Activated CD4-positive, alpha-beta T cell treated with anti-CD3 and anti-CD28 coated beads for 48 hours (primary cell): ENCODE data around the gene RBM6.
"Not testable (repeated sequence)": the region's sequence is repeated elsewhere in the genome, so short reads cannot be mapped to it uniquely, and the experiment has no call there.

Experiments used
- DNase-seq: peaks from one replicate; pipeline ENCODE4 v3.0.0-alpha.2; 2020

RBM6 gene

DNA sequence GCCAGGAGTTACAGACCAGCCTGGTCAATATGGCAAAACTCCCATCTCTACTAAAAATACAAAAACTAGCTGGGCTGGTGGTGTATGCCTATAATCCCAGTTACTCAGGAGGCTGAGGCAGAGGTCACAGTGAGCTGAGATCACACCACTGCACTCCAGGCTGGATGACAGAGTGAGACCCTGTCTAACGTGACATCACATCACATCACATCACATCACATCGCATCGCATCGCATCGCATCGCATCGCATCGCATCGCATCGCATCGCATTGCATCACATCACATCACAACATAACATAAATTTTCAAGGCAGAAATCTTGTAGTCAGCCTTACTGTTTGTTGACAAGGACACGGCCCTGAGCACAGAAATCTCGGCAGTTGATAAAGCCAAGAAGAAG lies 44.4 kb downstream of the RBM6 start:
- no peak for DNase-seq

DNA sequence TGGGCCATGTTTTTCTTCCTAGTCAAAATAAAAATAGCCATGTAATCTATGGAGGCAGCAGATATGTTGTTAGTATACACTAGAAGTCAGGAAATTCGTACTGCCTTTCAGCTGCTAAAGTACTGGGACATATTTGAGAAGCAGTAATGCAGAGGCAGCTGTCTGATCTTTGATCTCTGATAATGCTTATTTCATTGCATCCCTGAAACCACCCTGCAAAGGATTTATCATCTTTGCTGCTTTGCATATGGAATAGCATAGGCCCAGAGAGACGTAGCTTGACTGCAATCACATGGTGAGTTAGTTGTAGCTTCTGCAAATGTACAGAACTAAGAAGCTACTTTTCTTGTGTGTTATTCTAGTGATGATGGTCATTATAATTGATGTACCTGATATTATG lies 52.4 kb downstream of the RBM6 start:
- DNase-seq, result no peak

DNA sequence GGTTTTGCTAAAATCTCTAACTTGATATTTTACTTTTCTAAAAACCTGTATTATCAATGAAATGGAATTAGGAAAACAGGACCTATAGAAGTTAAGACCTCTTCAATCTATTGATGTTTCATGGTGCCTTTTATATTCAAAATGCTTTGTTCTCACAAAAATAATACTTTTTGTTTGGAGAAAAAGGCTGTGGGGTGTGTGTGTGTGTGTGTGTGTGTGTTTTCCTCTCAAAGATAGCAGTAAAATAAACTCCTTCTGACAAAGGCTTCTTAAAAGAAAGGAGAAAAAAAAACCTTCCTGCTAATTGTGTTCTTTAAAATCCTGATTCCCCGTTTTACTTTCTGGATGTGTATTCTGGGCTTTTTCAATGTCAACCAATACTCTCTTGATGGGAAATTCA lies 54.5 kb downstream of the RBM6 start:
- no peak for DNase-seq

DNA sequence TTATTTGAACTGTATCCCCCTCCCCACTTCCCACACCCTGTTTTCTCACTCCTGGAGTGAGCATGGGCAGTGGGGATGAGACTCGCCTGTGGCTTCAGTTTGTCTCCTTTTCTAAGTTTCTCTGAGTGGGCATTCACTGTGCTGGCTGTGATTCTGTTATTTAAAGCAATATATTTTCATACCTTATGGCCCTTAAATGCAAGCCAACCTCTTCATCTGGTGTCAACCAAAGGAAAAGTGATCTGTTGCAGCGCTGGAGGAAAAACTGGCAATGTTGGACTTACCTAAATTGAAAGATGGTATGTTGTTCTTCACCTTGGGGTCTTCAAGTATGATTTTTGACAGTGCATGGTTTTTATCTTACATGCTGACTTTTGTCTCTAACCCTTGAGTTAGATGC lies 56.1 kb downstream of the RBM6 start:
- no peak for DNase-seq

DNA sequence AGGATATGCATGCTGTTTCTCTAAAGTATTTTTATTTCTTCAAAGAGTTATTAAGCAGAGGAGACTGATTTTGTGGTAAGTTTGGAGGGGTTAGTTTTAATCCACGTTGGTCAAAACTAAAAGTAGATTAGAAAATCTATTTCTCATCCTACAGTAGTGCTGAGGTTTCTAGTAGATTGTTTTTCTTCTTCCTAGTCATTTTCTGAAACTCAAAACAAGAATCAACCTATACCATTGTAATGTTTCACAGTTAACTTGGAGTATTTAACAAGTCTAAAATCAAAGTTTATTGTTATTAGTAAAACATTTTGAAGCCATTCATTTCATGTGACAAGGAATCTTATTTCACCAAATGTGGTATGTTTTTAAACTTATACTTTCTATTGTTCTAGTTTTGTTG lies 57.9 kb downstream of the RBM6 start:
- DNase-seq, result no peak

DNA sequence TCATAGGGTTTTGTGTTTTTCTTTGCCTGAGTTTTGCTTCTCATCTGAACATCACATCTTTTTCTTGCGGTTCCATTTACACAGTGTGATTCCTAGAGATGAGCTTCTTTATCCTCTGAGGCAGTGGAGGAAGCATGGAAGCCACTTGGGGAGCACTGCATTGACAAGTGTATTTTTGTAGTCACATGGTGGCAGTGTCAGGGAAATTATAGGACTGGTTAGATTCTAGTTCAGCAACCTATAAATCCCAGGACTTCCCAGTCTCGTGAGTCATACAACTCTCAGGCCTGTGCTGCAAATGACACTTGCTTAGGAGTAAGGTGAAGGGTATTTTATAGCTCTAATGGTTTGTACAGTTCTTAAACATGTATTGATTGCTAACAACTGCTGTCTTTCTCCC lies 58.4 kb downstream of the RBM6 start:
- no peak for DNase-seq

DNA sequence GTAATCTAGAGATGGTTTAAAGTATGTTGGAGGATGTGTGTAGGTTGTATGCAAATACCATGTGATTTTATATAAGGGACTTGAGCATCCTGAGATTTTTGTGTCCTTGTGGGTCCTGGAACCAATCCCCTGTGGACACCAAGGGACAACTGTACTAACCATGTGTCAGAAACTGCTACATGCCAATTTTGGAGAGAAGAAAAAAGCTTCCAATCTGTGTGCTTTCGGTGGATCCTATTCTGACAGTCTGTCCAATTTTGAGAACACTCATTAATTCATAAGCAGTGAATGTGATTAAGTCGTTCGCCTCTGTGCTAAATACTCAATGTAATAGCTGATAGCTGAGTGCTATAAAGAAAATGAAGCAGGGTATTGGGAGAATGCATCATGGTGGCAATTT lies 61.6 kb downstream of the RBM6 start:
- DNase-seq, result no peak

DNA sequence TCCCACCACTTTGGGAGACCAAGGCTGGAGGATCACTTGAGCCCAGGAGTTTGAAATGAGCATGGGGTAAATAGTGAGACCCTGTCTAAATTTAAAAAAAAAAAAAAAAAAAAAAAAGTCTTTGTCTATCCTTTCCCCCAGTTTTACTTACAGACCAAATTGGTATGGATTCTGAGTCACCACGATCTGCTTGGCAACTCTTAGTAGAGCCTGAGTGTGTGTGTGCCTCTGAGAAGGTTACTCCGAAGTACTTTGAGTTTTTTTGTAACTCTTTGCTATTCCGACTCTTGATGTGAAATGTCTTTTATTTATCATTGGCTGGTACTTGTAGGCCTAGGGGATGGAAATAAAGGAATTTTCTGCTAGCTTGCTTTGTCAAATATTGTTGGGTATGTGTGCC lies 63.3 kb downstream of the RBM6 start:
- DNase-seq, result no peak

DNA sequence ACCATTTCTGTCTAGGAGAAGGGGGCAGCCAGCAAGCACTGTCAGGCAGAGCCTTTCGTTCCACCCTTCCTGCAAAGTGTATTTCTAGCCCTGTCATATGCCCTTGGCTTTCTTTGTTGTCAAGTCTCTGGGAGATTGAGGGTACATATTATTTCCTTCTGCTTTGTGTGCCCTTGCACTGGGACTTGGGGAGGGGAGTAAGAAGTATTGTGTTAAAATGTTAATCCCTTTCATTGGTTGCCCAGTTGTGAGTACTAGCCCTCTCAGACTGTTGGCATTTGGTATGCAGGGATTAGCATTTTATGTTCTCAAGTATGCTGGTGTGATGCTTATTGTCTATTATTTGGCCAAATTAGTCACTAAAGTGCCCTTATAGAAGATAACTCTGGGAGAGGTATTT lies 63.9 kb downstream of the RBM6 start:
- no peak for DNase-seq

DNA sequence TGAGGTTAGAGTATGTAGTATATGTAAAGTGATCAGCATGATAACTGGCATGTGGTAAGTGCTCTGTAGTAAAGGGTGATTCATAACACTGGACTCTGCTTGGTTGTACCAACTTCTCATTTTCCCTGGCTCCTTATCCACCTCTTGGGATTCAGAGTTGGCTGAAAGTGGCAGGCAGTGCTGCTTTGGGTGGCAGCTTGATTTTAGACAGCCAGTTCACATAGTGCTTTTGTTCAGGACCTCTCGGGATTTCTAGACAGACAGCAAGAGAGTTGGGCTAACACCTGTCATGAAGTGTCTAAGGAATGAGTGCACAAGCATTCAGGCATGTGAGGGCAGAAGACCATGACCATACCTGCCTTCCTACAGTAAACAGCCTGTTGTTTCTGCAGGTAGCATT lies 69.0 kb downstream of the RBM6 start:
- DNase-seq, result no peak

DNA sequence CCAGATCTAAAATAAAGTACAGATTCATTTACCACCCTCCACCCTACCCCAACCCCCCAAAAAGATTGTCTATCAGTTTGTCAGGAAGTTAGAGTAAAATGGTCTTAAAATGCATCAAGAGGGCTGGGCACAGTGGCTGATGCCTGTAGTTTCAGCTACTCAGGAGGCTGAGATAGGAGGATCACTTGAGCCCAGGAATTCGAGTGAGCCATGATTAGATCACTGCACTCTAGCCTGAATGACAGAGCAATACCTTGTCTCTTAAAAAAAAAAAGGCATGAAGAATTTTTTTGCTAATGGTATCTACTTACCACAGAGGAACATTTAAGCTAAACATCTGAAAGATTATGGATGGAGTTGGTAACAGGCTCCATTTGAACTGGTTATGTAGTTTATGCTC lies 71.0 kb downstream of the RBM6 start:
- no peak for DNase-seq

DNA sequence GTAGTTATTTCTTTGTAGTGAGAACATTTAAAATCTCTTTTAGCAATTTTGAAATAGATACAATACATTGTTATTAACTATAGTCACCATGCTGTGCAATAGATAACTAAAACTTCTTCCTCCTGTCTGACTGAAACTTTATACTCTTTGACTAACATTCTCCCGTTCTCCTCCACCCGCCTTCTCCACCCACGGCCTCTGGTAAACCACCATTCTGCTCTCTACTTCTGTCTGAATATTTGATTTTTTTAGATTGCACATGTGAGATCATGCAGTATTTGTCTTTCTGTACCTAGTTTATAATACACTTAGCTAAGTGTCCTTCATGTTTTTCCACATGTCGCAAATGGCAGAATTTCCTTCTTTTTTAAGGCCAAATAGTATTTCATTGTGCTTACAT lies 76.0 kb downstream of the RBM6 start:
- peak; percentile 28 for DNase-seq

DNA sequence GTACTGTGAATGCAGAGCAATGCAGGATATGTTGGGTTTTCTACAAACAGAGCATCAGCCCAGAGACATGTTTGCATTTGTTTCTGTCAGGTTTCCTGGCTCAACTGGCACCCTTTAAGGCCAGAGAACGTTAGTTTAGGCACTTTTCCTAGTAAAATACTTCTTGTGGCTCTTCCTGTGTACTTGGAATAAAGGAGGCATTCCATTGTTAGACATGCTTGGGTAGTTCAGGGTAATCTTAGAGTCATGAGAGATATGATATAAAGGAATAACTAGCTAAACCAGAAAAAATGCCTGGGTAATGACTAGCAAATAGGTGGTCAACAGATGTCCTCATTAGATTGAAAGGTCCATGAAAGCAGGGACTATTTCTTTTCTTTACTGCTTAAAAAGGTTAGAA lies 88.4 kb downstream of the RBM6 start:
- DNase-seq, result no peak

DNA sequence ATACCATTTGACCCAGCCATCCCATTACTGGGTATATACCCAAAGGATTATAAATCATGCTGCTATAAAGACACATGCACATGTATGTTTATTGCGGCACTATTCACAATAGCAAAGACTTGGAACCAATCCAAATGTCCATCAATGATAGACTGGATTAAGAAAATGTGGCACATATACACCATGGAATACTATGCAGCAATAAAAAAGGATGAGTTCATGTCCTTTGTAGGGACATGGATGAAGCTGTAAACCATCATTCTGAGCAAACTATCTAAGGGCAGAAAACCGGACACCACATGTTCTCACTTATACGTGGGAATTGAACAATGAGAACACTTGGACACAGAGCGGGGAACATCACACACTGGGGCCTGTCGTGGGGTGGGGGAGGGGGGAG lies 91.3 kb downstream of the RBM6 start:
- DNase-seq, result not testable (repeated sequence)

DNA sequence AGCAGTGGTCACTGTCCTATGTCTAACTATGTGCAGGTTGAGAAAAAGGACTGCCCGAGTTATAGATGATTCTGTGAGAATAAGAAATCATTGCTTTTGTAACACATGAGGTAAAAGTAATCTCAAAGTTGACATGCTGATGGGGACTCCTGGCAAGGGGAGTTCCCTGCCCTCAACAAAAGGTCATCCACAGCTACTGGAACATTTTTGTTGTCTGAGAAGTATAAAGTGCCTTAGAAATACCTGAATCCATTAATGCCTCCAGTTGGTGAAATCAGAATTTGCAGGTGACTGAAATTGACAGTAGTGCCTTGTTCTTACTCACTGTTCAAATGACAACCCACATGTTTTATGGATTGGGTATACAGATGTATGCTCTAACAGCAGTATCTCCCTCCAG lies 105.0 kb downstream of the RBM6 start:
- DNase-seq, result no peak

DNA sequence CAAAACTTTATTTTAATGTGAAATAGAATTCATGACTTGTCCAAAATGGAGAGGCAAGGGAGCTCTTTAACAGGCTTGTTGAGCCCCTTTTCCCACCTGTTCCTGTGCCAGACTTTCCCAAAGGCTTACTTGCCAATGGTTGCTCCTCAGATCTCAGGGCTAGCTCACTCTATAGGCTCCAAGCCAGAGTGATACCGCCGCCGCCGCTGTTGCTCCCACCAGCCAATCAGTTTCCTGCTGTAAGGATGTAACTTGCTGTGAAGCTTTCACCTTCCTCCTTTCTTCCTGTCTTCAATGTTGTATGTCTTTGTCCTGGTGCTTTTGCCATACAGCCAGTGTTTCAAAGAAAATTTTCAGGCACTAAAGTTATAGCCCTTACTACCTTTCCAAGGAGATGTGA lies 107.5 kb downstream of the RBM6 start:
- no peak for DNase-seq

DNA sequence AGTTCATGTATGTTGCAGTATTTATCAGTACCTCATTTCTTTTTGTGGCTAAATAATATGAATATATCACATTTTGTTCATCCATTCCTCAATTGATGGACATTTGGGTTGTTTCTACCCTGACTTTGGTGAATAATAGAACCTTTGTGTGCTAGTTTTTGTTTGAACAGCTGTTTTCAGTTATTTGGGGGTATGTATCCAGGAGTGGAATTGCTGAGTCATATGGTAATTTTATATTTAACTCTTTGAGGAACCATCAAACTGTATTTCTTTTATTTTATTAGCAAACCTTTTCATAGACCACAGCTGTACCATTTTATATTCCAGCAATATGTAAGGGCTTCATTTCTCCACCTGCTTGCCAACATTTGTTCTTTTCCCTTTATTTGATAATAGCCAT lies 110.4 kb downstream of the RBM6 start:
- no peak for DNase-seq

DNA sequence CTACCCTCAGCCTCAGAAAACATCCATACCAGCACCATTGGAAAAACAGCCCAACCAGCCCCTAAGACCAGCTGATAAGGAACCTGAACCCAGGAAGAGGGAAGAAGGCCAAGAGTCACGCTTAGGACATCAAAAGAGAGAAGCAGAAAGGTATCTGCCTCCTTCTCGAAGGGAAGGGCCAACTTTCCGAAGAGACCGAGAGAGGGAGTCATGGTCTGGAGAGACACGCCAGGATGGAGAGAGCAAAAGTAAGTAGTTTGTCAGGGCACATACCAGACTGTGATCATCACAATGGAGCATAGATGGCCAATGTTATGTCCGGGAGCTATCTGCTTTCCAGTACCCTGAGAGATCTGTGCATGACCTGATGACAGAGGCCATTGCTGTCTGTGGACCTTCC lies 117.8 kb downstream of the RBM6 start:
- DNase-seq, result no peak

DNA sequence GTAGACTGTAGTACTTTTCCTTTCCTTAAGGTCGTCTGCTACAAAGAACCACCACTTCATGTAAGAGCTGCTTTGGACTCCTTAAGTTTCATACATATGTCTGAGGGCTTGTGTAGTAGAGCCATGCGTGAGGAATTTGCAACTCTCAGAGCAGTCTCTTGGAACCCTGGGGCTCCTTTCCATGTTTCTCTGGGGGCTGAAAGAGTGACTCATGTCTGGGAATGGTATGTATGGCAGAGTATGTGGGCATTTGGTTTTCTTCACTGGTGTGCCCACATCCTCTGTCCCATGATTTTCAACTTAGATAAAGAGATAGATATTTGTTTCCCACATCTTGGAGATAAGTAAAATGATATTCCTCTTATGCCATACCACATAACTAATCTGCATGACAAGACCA lies 128.2 kb downstream of the RBM6 start:
- no peak for DNase-seq

DNA sequence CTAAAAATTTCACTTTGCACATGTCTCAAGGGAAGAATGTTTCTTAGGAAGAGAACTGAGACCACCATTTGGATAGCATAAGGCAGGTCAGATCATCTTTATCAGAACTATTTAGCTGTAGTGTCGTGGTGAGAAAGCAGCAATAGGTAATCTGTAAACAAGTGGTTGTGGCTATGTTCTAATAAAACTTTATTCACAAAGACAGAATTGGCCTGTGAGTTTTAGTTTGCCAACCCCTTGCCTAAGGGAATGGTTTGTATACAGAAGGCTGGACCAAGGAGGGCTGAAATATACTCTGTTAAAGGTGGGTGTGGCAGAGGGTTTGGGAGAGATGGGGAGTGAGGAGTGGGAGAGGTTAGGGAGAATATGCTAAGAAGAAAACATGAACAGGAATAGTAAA lies 138.1 kb downstream of the RBM6 start:
- DNase-seq, result no peak

DNA sequence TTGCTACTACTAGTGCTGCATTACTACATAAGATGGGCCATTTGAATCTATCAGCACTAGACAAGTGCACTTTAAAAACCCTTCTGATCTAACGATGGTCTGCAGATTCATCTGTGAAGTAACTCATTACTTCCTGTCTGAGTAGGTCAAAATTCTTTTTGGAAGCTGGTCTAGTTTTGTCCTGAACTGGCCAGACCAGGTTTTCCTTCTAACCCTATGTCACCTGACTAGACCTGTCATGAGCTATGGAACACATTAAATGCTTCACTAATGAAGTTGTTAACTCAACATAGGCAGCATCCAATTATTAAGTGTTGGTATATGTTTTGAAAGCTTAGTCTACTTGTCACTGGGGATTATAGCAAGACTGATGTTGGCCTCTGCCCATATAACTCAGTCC lies 138.7 kb downstream of the RBM6 start:
- DNase-seq, result no peak

DNA sequence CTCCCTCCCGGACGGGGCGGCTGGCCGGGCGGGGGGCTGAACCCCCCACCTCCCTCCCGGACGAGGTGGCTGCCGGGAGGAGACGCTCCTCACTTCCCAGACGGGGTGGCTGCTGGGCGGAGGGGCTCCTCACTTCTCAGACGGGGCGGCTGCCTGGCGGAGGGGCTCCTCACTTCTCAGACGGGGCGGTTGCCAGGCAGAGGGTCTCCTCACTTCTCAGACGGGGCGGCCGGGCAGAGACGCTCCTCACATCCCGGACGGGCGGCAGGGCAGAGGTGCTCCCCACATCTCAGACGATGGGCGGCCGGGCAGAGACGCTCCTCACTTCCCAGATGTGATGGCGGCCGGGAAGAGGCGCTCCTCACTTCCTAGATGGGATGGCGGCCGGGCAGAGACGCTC lies 145.0 kb downstream of the RBM6 start:
- not testable (repeated sequence) for DNase-seq

DNA sequence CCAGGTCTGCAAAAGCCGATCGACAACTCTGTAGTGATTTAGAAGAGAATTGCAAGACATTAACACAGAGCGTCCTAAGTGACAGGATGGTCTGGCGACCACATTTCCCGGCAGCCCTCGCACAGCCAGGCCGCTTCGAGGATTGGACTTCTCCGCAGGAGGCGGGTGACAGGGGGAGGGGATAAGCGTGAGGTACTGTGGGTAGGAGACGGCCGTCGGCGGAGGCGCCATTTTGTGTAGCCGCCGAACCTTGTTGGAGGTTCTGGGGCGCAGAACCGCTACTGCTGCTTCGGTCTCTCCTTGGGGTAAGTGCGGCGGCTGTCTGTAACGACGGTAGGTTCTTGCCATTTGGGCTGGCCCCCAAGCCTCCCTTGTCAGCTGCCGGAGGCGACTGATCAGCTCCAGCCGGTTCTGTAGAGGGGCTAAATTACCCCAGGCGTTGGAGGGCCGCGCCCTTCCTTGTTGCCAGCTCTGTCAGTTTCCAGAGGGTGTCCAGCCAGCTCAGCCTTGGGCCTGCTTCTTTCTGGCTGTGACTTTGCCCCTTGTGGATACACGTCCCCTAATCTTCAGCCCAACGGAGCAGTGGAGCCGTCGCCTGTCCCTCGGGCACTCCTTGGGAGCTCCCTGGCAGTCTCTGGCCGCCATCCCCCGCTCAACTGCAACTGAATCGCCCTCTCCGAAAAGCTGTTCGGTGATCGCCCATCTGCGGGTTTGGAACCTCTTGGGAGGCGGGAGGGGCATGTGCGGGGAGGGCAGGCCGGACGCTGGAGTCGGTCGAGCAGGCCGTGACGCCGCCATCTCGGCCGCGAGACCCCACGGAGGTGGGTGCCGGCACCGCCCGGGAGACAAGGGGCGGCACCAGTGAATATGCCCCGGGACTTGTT lies 149.0 kb downstream of the RBM6 start, which contains the start of gene RBM5:
TSS of gene RBM5 (plus strand) at position 195 of the 884 bp plus-strand sequence. CDS start 1,516 bp downstream, outside the sequence.
- DNase-seq, result peak; percentile 96

DNA sequence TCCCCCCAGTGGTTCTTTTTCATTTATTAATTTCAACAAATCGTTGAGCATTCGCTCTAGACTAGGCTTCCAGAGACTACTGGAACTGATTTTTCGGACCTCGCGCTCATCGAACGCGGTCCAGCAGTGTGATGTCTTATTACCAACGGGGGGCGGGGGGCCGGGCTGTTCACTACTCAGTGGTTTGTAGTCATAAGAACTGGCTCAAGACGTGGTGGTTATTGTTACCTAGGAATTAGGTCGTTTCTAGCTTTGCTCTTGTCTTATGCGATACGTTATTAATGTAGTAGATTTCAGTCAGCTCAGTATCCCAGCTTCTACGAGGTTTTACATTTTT lies 149.6 kb downstream of the RBM6 start:
- no peak for DNase-seq

DNA sequence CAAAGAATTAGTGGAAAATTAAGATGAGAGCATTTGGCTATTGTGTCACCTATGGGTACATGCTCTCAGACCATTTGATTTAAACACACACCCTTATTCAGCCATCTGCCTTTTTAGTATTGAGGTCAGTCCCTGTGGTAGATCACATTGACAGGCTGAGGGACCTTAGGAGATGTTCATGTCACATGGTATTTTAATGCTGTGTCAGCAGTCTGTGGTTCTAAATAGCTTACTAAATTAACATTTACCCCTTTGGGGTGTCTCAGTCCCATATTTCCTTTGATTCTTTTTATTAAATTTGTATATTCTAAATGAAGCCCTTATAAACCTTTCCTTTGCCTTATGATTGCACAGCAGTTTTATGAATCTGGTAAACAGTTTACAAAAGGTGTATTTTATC lies 151.0 kb downstream of the RBM6 start:
- no peak for DNase-seq
